CD4-positive, CD25-positive, alpha-beta regulatory T cell (primary cell): ENCODE measurements around the gene STIM2. TPM values are rescaled to one million over a fixed set of nuclear protein-coding genes. Genes with fewer than 3 reads are reported as not detected.
A peak's percentile ranks its signal among the peaks of the same experiment; 100 is the strongest.

ENCODE experiments used
- ATAC-seq, 2 donors: fragments of 150-1000 bp; cut with Tn5 transposase; one replicate each; pipeline ENCODE4 v1.10.0; 2021; ENCODE audit warnings: low read depth in 2 of 2, moderate number of reproducible peaks in 2 of 2, moderate library complexity in 1 of 2
- DNase-seq, 3 donors: peaks; one replicate each; pipeline versions ENCODE4 v3.0.0 to v3.0.0-alpha.2; 2012 to 2022; ENCODE audit warnings: mixed read lengths in 1 of 3
- H3K27ac ChIP-seq: one replicate; pipeline ENCODE4 v1.7.0; 2013; ENCODE audit warnings: mild to moderate bottlenecking, low read length; ENCODE audit not compliant: insufficient read depth, poor library complexity, severe bottlenecking
- H3K27me3 ChIP-seq: one replicate; pipeline ENCODE4 v1.7.0; 2013; ENCODE audit warnings: low read length; ENCODE audit not compliant: control insufficient read depth, insufficient read depth
- H3K36me3 ChIP-seq: one replicate; pipeline ENCODE4 v1.7.0; 2013; ENCODE audit warnings: mild to moderate bottlenecking, low read length, moderate library complexity; ENCODE audit not compliant: control insufficient read depth, insufficient read depth
- H3K4me1 ChIP-seq: 2 replicates; pipeline ENCODE4 v1.7.0; 2013; ENCODE audit warnings: mild to moderate bottlenecking, low read length; ENCODE audit not compliant: insufficient read depth, control insufficient read depth, poor library complexity, severe bottlenecking
- H3K4me3 ChIP-seq: one replicate; pipeline ENCODE4 v1.7.0; 2013; ENCODE audit warnings: low read depth, mild to moderate bottlenecking, low read length, moderate library complexity
- H3K9me3 ChIP-seq, 2 experiments: 1 replicate in 1 of 2; 2 replicates in 1 of 2; pipeline ENCODE4 v1.7.0; 2013; ENCODE audit warnings: low read length in 2 of 2, mild to moderate bottlenecking in 1 of 2, moderate library complexity in 1 of 2; ENCODE audit not compliant: control insufficient read depth in 2 of 2
- H3K27ac Mint-ChIP-seq, 3 donors: one replicate each; pipeline ENCODE4 v1.8.0; 2020 to 2022; ENCODE audit warnings: mild to moderate bottlenecking in 3 of 3, mixed read lengths in 3 of 3, moderate library complexity in 2 of 3
- H3K27me3 Mint-ChIP-seq: one replicate; pipeline ENCODE4 v1.8.0; 2022; ENCODE audit warnings: mild to moderate bottlenecking, mixed read lengths
- H3K36me3 Mint-ChIP-seq: one replicate; pipeline ENCODE4 v1.8.0; 2020; ENCODE audit warnings: mixed read lengths
- H3K4me1 Mint-ChIP-seq, 4 donors: one replicate each; pipeline ENCODE4 v1.8.0; 2020 to 2022; ENCODE audit warnings: mixed read lengths in 4 of 4, mild to moderate bottlenecking in 1 of 4
- H3K4me3 Mint-ChIP-seq, 4 donors: one replicate each; pipeline ENCODE4 v1.8.0; 2020 to 2022; ENCODE audit warnings: mild to moderate bottlenecking in 4 of 4, mixed read lengths in 4 of 4, moderate library complexity in 3 of 4
- H3K9me3 Mint-ChIP-seq, 7 donors: one replicate each; pipeline ENCODE4 v1.8.0; 2020 to 2022; ENCODE audit warnings: mixed read lengths in 7 of 7, mild to moderate bottlenecking in 3 of 7, moderate library complexity in 2 of 7
- polyA plus RNA-seq, 4 donors: library from polyadenylated mRNA; unstranded; fragments of 300-500 nt; fragmentation: Illumina TruSeq; gene quantifications; one replicate each; pipeline ENCODE4 v1.2.3, GENCODE V29; 2021
- total RNA-seq: library from RNA; stranded (reverse); gene quantifications from one replicate; pipeline ENCODE4 v1.2.3, GENCODE V29; 2022

STIM2 gene
- total and polyA plus RNA-seq, 5 donors from 2014 or later, result 20.2 to 83.4 (median 24.5) TPM

DNA sequence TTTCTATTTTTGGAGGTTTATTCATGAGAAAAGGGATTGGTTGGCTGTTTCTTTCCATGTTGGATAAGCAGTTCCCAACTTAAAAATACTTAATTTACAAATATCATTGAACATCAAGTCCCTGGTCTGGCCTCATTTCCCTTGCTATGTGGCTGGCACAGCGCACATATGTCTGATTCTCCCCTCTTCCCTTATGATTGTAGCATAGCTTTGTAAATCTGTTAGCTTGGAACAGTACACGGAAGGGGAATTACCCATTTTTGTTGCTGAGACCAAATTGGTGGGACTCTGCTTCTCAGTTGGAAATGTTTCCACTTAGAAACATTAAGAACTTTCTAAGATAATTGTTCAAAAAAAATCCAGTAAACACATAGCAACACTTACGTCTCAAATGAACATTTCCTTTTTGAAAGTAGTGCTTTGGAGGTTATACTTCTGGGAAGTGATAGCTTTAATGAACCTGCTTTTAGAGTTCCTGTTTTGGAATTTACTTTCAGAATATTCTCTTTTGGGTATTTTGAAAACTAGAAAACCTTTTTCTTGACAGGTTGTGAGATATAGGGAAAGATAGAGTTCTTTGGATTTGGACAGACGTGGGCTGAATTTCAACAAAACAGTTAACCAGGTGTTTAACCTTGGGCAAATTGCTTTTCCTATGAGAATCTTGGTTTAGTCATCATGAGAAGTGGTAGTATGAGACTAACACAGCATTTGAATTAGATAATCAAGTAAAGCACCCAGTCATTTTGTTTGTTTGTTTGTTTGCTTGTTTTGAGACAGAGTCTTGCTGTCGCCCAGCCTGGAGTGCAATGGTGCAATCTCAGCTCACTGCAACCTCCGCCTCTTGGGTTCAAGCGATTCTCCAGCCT lies 47.3 kb downstream of the STIM2 start:
- peaks cover 31% of the 10 kb centered on the region for H3K4me1 ChIP-seq
- H3K36me3 ChIP-seq, result no peaks in the 10 kb centered on the region
- no peak overlapping the region for H3K4me3 ChIP-seq
- Mint-ChIP-seq H3K4me1 (peaks cover 54 to 82% (median 66%) of the 10 kb centered on the region in 4 donors), H3K36me3 (peaks cover 3% of the 10 kb centered on the region), H3K27me3 (no peaks in the 10 kb centered on the region), H3K4me3 (no peak overlapping the region), H3K9me3 (no peaks in the 10 kb centered on the region), H3K27ac (peak overlapping the region in 2 of 3 donors; percentile 31 to 78)
- ATAC-seq (no peak), DNase-seq (no peak)
- no peak overlapping the region for H3K27ac ChIP-seq
- no peaks in the 10 kb centered on the region for H3K9me3 ChIP-seq
- H3K27me3 ChIP-seq, result no peaks in the 10 kb centered on the region

DNA sequence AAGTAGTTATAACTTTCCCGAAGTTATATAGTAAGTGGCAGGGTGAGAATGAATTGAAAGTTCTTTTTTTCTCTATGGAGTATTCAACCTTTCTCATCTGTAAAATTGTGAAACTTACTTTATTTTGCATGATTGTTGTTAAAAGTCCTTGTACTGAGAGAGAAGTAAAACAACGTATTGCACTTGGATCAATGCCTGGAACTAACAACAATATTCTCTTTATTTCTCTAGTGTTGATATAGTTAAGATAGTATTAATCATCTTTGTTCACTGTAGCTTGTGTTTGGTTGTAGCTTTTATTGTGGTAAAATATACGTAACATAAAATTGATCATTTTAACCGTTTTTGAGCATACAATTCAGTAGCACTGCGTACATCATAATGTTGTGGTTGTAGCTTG lies 48.7 kb downstream of the STIM2 start:
- Histone ChIP-seq H3K27me3 (no peaks in the 10 kb centered on the region), H3K36me3 (no peaks in the 10 kb centered on the region), H3K9me3 (no peaks in the 10 kb centered on the region), H3K4me3 (no peak overlapping the region), H3K27ac (no peak overlapping the region), H3K4me1 (peaks cover 41% of the 10 kb centered on the region)
- H3K4me3 Mint-ChIP-seq, result no peak overlapping the region
- DNase-seq (no peak), ATAC-seq (no peak)
- H3K36me3 Mint-ChIP-seq, result peaks cover 1% of the 10 kb centered on the region
- no peaks in the 10 kb centered on the region for H3K27me3 Mint-ChIP-seq
- H3K4me1 Mint-ChIP-seq, result peaks cover 58 to 77% (median 65%) of the 10 kb centered on the region in 4 donors
- H3K9me3 Mint-ChIP-seq, result no peaks in the 10 kb centered on the region
- no peak overlapping the region for H3K27ac Mint-ChIP-seq

DNA sequence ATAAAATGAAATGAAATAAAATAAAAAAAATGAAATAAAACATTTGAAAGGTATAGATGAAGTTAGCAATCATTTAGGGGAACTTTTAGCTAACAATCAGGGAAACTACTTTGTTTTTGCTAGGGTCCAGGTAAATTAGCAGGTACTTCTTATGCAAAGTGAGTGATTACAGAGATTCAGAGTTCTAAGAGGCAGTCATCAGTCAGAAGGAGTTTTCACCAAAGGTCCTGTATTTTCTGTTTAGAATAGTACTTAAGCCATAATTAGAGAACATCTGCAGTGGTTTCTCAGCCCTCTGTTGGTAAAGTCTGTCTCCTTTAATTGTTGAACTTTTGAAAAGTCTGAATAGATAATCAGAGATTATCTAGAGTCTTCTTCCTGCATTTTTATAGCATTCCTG lies 50.6 kb downstream of the STIM2 start:
- no peaks in the 10 kb centered on the region for H3K27me3 ChIP-seq
- no peak overlapping the region for H3K4me3 Mint-ChIP-seq
- H3K4me1 Mint-ChIP-seq, result peaks cover 53 to 82% (median 66%) of the 10 kb centered on the region in 4 donors
- H3K9me3 Mint-ChIP-seq, result no peaks in the 10 kb centered on the region
- H3K9me3 ChIP-seq, result no peaks in the 10 kb centered on the region
- no peaks in the 10 kb centered on the region for H3K36me3 Mint-ChIP-seq
- H3K4me1 ChIP-seq, result peaks cover 46% of the 10 kb centered on the region
- no peaks in the 10 kb centered on the region for H3K36me3 ChIP-seq
- ATAC-seq (no peak), DNase-seq (no peak)
- H3K27me3 Mint-ChIP-seq, result no peaks in the 10 kb centered on the region
- no peak overlapping the region for H3K27ac Mint-ChIP-seq
- H3K4me3 ChIP-seq, result no peak overlapping the region
- no peak overlapping the region for H3K27ac ChIP-seq

DNA sequence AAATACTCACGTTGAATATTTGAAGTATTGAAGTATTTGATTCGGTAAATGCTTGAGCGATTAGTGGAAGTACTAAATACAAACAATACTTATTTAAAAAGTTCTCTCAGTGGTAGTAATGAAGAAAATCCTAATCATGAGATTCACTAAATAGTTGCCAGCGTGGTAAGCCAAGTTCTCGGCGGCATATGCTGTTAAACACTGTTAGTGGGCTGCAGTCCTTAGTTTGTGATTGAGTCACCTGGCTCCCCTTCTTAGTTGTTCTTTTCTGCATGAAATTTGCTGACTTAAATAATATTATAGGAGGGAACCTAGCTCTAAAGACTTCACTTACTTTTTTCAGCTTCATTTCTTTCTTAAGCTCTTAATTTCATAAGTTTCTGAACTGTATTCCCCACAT lies 51.4 kb downstream of the STIM2 start:
- Mint-ChIP-seq H3K4me1 (peaks cover 61 to 85% (median 74%) of the 10 kb centered on the region in 4 donors), H3K9me3 (no peaks in the 10 kb centered on the region), H3K27ac (peak overlapping the region in 1 of 3 donors; percentile 56), H3K4me3 (peak overlapping the region in 1 of 4 donors; percentile 15), H3K36me3 (no peaks in the 10 kb centered on the region), H3K27me3 (no peaks in the 10 kb centered on the region)
- H3K9me3 ChIP-seq, result no peaks in the 10 kb centered on the region
- H3K27me3 ChIP-seq, result no peaks in the 10 kb centered on the region
- no peaks in the 10 kb centered on the region for H3K36me3 ChIP-seq
- ATAC-seq (no peak), DNase-seq (no peak)
- H3K27ac ChIP-seq, result no peak overlapping the region
- no peak overlapping the region for H3K4me3 ChIP-seq
- peaks cover 51% of the 10 kb centered on the region for H3K4me1 ChIP-seq

DNA sequence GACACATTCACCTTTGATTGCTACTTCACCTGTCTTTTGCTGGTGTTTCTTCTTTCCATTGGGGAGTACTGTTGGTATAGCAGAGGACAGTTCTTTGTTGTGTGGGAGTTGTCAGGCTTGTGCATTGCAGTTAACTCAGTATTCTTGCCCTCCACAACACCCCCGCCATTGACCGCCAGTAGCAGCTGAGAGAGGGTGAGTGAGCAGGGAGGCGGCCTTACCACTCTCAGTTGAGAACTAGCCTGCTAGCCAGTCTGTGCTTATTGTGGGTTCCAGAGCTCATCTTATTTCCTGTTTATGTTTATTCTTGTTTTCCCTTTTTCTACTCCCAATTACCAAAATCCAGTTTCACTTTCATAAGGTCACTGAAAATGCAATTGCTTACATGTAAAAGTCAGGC lies 52.2 kb downstream of the STIM2 start:
- Histone ChIP-seq H3K27me3 (no peaks in the 10 kb centered on the region), H3K27ac (no peak overlapping the region), H3K4me3 (peak overlapping the region; percentile 37), H3K4me1 (peaks cover 47% of the 10 kb centered on the region), H3K9me3 (no peaks in the 10 kb centered on the region), H3K36me3 (no peaks in the 10 kb centered on the region)
- peak overlapping the region in 2 of 4 donors; percentile 50 to 59 for H3K4me3 Mint-ChIP-seq
- H3K27ac Mint-ChIP-seq, result peak overlapping the region in 2 of 3 donors; percentile 11 to 56
- DNase-seq (no peak), ATAC-seq (no peak)
- H3K4me1 Mint-ChIP-seq, result peaks cover 65 to 85% (median 72%) of the 10 kb centered on the region in 4 donors
- H3K36me3 Mint-ChIP-seq, result no peaks in the 10 kb centered on the region
- H3K9me3 Mint-ChIP-seq, result no peaks in the 10 kb centered on the region
- H3K27me3 Mint-ChIP-seq, result no peaks in the 10 kb centered on the region

DNA sequence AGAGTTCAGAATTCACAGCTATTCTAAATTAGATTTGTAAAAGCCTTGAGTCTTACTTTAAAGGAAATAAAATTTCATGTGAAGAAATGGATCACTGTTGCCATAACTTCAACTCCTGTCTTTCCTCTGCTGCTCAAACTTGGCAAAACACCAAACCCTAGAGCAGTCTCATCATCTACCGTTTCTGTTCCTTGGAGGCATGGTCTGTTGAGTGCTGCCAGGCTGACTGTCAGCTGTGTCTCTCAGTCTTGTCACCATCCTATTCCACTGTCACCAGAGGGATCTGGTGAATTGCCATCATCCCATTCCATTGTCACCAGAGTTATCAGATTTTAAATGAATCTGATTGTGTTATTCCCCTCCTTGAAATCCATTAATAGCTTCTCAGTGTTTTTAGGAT lies 55.6 kb downstream of the STIM2 start:
- Mint-ChIP-seq H3K36me3 (peaks cover 19% of the 10 kb centered on the region), H3K27me3 (no peaks in the 10 kb centered on the region), H3K9me3 (peaks cover 0 to 4% (median 0%) of the 10 kb centered on the region in 7 donors), H3K27ac (peak overlapping the region in 2 of 3 donors; percentile 77 to 82), H3K4me1 (peaks cover 56 to 71% (median 66%) of the 10 kb centered on the region in 4 donors), H3K4me3 (no peak overlapping the region)
- Histone ChIP-seq H3K4me3 (no peak overlapping the region), H3K36me3 (peaks cover 18% of the 10 kb centered on the region), H3K27me3 (no peaks in the 10 kb centered on the region), H3K4me1 (peaks cover 43% of the 10 kb centered on the region), H3K27ac (no peak overlapping the region), H3K9me3 (no peaks in the 10 kb centered on the region)
- ATAC-seq (no peak), DNase-seq (no peak)

DNA sequence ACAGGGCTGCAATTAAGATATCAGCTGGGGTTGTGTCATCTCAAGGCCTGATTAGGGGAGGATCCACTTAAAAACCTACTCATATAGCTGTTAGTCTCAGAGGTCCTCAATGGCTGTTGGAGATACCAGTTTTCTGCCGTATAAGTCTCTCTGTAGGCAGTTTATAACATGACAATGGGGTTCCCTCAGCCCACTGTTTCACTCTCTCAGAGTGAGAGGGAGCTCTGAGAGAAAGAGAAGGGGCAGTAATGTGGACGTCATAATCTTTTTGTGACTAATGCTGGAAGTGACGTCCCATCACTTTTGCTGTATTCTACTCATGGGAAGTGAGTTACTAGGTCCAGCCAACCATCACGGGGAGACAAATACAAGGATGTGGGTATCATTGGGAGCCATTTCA lies 70.3 kb downstream of the STIM2 start:
- Histone ChIP-seq H3K9me3 (no peaks in the 10 kb centered on the region), H3K27me3 (no peaks in the 10 kb centered on the region), H3K27ac (no peak overlapping the region), H3K4me1 (peaks cover 13% of the 10 kb centered on the region), H3K4me3 (no peak overlapping the region), H3K36me3 (no peaks in the 10 kb centered on the region)
- H3K27ac Mint-ChIP-seq, result peak overlapping the region in 2 of 3 donors; percentile 34 to 43
- H3K27me3 Mint-ChIP-seq, result no peaks in the 10 kb centered on the region
- no peak for DNase-seq
- peaks cover 9% of the 10 kb centered on the region for H3K36me3 Mint-ChIP-seq
- no peaks in the 10 kb centered on the region for H3K9me3 Mint-ChIP-seq
- peaks cover 30 to 48% (median 40%) of the 10 kb centered on the region in 4 donors for H3K4me1 Mint-ChIP-seq
- no peak overlapping the region for H3K4me3 Mint-ChIP-seq
- ATAC-seq, result no peak

DNA sequence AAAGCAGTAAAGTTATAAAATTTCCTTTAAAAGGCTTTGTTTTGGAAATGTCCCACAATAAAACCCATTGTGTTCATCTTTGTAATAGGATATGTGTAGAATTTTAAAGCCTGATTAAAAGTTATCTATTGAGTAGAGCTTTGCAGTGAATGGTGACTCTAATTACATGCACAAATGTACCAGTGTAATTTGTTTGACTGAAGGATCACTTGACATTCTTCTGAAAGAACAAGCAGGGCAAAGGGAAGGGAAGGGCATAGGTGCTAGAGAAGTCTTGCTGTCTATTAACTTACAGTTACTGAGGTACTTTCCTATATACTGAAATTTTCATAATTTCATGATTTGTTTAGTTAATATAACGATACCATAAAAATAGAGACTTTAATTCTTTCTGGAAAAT lies 70.8 kb downstream of the STIM2 start:
- Histone ChIP-seq H3K4me3 (no peak overlapping the region), H3K4me1 (peaks cover 17% of the 10 kb centered on the region), H3K27me3 (no peaks in the 10 kb centered on the region), H3K9me3 (no peaks in the 10 kb centered on the region), H3K27ac (no peak overlapping the region), H3K36me3 (no peaks in the 10 kb centered on the region)
- H3K9me3 Mint-ChIP-seq, result no peaks in the 10 kb centered on the region
- peaks cover 9% of the 10 kb centered on the region for H3K36me3 Mint-ChIP-seq
- H3K4me3 Mint-ChIP-seq, result no peak overlapping the region
- ATAC-seq, result no peak
- H3K4me1 Mint-ChIP-seq, result peaks cover 35 to 53% (median 45%) of the 10 kb centered on the region in 4 donors
- no peaks in the 10 kb centered on the region for H3K27me3 Mint-ChIP-seq
- no peak for DNase-seq
- peak overlapping the region in 1 of 3 donors; percentile 28 for H3K27ac Mint-ChIP-seq
